K562 (cell line): ENCODE data around the gene PLEKHA8. TPM values are rescaled to one million over a fixed set of nuclear protein-coding genes. Genes with fewer than 3 reads are reported as not detected.

Experiments used
- CBFA2T3 ChIP-seq: fragments of 450-650 bp; IDR thresholded peaks from 2 replicates; pipeline ENCODE4 v1.6.1; 2017
- CBFB ChIP-seq: sonication (generic); formaldehyde crosslinking; IDR thresholded peaks from 2 replicates; pipeline ENCODE4 v1.4.0; 2020; ENCODE audit warnings: mild to moderate bottlenecking, missing genetic modification reagents
- MEF2A ChIP-seq: IDR thresholded peaks from 2 replicates; pipeline ENCODE4 v1.6.1; 2011; ENCODE audit warnings: low read depth, mild to moderate bottlenecking, low read length, moderate library complexity; ENCODE audit not compliant: control insufficient read depth
- MTA1 ChIP-seq: fragments of 450-650 bp; IDR thresholded peaks from 2 replicates; pipeline ENCODE4 v1.6.1; 2017; ENCODE audit warnings: borderline replicate concordance
- NCOR1 ChIP-seq: fragments of 450-650 bp; IDR thresholded peaks from 2 replicates; pipeline ENCODE4 v1.6.1; 2016; ENCODE audit warnings: mild to moderate bottlenecking, moderate library complexity
- NFIX ChIP-seq: fragments of 250-450 bp; sonication (Bioruptor Pico); IDR thresholded peaks from 2 replicates; pipeline ENCODE4 v1.4.0; 2020; ENCODE audit warnings: low read depth, mild to moderate bottlenecking, moderate library complexity
- PML ChIP-seq: IDR thresholded peaks from 2 replicates; pipeline ENCODE4 v1.6.1; 2012; ENCODE audit warnings: low read length, inconsistent platforms
- ZFP36 ChIP-seq: fragments of 150-350 bp; IDR thresholded peaks from 2 replicates; pipeline ENCODE4 v1.6.1; 2018; ENCODE audit warnings: low read length, low read depth; ENCODE audit not compliant: partially characterized antibody
- ZNF586 ChIP-seq: fragments of 450-650 bp; formaldehyde crosslinking; conservative IDR thresholded peaks from 2 replicates; pipeline ENCODE4 v1.4.0; 2020; ENCODE audit warnings: mild to moderate bottlenecking, moderate library complexity
- ZNF699 ChIP-seq: fragments of 250-450 bp; sonication (Bioruptor Pico); IDR thresholded peaks from 2 replicates; pipeline ENCODE4 v1.8.0; 2021; ENCODE audit warnings: mild to moderate bottlenecking, moderate library complexity; ENCODE audit not compliant: insufficient replicate concordance
- polyA plus RNA-seq, 8 experiments: library from polyadenylated mRNA; depleted of rRNA in 4 of 8; stranded (reverse) in 5 of 8; unstranded in 3 of 8; fragments of >200 nt; fragmentation: Nextera tagmentation in 2 of 8; fragmentation: Illumina TruSeq in 1 of 8; extraction: Ambion mirVana in 2 of 8; extraction: Trizol in 1 of 8; gene quantifications; 2 replicates each; pipeline versions ENCODE4 v1.2.1 to v1.2.3, GENCODE V29; 2011 to 2014; ENCODE audit warnings: inconsistent platforms in 1 of 8, missing spikeins in 1 of 8
- total RNA-seq, 7 experiments: library from RNA; depleted of rRNA in 6 of 7; stranded (reverse); fragments of >200 nt in 6 of 7; fragmentation: Illumina TruSeq in 2 of 7; extraction: Trizol in 2 of 7; gene quantifications; 2 replicates each; pipeline versions ENCODE4 v1.2.1 to v1.2.3, GENCODE V29; 2011 to 2021; ENCODE audit warnings: low replicate concordance in 1 of 7
- TF ChIP-seq, protein P1 (sequence below): fragments of 450-650 bp; IDR thresholded peaks from 2 replicates; pipeline ENCODE4 v1.6.1; 2016; ENCODE audit warnings: mild to moderate bottlenecking, moderate library complexity
- TF ChIP-seq, protein P2 (sequence below): sonication (generic); formaldehyde crosslinking; IDR thresholded peaks from 2 replicates; pipeline ENCODE4 v1.8.0; 2023; ENCODE audit warnings: mild to moderate bottlenecking, missing genetic modification reagents
- TF ChIP-seq, protein P3 (sequence below), 2 experiments: fragments of 450-650 bp in 1 of 2; sonication (generic) in 1 of 2; formaldehyde crosslinking; conservative IDR thresholded peaks; 2 replicates each; pipeline versions ENCODE4 v1.4.0 to v1.8.1; 2020 to 2022; ENCODE audit warnings: mild to moderate bottlenecking in 1 of 2, missing genetic modification reagents in 1 of 2

The PLEKHA8 gene
- total and polyA plus RNA-seq, 9 of the 15 experiments (the other 6 are each of a cell fraction or from before 2014, with no cell fraction given): 3.2 to 16.3 (median 11.8) TPM

DNA sequence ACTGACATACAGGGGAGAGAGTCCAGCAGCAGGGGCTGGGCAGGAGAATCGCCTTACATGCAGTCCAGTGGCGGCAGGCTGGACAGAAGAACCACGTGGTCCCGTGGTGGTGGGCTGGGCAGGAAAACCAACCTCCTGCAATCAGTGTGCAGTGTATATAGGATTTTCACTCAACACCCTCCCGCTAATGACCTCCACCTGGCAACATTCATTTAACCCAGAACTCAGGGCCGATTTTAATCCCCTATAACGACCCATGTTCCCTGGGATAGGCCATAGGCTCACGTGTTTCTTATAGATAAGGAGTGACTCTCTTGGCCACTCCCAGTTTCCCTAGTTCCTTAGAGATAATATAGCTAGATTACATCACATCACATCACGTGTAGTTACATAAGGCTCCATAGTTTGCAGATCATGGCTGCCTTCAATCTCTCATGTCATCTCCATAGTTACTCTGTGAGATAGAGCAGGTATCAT is 125.9 kb downstream of the PLEKHA8 start (continued):
- TF ChIP-seq, protein P1, sequence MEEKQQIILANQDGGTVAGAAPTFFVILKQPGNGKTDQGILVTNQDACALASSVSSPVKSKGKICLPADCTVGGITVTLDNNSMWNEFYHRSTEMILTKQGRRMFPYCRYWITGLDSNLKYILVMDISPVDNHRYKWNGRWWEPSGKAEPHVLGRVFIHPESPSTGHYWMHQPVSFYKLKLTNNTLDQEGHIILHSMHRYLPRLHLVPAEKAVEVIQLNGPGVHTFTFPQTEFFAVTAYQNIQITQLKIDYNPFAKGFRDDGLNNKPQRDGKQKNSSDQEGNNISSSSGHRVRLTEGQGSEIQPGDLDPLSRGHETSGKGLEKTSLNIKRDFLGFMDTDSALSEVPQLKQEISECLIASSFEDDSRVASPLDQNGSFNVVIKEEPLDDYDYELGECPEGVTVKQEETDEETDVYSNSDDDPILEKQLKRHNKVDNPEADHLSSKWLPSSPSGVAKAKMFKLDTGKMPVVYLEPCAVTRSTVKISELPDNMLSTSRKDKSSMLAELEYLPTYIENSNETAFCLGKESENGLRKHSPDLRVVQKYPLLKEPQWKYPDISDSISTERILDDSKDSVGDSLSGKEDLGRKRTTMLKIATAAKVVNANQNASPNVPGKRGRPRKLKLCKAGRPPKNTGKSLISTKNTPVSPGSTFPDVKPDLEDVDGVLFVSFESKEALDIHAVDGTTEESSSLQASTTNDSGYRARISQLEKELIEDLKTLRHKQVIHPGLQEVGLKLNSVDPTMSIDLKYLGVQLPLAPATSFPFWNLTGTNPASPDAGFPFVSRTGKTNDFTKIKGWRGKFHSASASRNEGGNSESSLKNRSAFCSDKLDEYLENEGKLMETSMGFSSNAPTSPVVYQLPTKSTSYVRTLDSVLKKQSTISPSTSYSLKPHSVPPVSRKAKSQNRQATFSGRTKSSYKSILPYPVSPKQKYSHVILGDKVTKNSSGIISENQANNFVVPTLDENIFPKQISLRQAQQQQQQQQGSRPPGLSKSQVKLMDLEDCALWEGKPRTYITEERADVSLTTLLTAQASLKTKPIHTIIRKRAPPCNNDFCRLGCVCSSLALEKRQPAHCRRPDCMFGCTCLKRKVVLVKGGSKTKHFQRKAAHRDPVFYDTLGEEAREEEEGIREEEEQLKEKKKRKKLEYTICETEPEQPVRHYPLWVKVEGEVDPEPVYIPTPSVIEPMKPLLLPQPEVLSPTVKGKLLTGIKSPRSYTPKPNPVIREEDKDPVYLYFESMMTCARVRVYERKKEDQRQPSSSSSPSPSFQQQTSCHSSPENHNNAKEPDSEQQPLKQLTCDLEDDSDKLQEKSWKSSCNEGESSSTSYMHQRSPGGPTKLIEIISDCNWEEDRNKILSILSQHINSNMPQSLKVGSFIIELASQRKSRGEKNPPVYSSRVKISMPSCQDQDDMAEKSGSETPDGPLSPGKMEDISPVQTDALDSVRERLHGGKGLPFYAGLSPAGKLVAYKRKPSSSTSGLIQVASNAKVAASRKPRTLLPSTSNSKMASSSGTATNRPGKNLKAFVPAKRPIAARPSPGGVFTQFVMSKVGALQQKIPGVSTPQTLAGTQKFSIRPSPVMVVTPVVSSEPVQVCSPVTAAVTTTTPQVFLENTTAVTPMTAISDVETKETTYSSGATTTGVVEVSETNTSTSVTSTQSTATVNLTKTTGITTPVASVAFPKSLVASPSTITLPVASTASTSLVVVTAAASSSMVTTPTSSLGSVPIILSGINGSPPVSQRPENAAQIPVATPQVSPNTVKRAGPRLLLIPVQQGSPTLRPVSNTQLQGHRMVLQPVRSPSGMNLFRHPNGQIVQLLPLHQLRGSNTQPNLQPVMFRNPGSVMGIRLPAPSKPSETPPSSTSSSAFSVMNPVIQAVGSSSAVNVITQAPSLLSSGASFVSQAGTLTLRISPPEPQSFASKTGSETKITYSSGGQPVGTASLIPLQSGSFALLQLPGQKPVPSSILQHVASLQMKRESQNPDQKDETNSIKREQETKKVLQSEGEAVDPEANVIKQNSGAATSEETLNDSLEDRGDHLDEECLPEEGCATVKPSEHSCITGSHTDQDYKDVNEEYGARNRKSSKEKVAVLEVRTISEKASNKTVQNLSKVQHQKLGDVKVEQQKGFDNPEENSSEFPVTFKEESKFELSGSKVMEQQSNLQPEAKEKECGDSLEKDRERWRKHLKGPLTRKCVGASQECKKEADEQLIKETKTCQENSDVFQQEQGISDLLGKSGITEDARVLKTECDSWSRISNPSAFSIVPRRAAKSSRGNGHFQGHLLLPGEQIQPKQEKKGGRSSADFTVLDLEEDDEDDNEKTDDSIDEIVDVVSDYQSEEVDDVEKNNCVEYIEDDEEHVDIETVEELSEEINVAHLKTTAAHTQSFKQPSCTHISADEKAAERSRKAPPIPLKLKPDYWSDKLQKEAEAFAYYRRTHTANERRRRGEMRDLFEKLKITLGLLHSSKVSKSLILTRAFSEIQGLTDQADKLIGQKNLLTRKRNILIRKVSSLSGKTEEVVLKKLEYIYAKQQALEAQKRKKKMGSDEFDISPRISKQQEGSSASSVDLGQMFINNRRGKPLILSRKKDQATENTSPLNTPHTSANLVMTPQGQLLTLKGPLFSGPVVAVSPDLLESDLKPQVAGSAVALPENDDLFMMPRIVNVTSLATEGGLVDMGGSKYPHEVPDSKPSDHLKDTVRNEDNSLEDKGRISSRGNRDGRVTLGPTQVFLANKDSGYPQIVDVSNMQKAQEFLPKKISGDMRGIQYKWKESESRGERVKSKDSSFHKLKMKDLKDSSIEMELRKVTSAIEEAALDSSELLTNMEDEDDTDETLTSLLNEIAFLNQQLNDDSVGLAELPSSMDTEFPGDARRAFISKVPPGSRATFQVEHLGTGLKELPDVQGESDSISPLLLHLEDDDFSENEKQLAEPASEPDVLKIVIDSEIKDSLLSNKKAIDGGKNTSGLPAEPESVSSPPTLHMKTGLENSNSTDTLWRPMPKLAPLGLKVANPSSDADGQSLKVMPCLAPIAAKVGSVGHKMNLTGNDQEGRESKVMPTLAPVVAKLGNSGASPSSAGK: peak; percentile 73
- no peak for TF ChIP-seq ZNF699 (CRISPR knock-in tag)
- TF ChIP-seq CBFA2T3: peak; percentile 90
- TF ChIP-seq ZFP36: no peak
- TF ChIP-seq, protein P2, sequence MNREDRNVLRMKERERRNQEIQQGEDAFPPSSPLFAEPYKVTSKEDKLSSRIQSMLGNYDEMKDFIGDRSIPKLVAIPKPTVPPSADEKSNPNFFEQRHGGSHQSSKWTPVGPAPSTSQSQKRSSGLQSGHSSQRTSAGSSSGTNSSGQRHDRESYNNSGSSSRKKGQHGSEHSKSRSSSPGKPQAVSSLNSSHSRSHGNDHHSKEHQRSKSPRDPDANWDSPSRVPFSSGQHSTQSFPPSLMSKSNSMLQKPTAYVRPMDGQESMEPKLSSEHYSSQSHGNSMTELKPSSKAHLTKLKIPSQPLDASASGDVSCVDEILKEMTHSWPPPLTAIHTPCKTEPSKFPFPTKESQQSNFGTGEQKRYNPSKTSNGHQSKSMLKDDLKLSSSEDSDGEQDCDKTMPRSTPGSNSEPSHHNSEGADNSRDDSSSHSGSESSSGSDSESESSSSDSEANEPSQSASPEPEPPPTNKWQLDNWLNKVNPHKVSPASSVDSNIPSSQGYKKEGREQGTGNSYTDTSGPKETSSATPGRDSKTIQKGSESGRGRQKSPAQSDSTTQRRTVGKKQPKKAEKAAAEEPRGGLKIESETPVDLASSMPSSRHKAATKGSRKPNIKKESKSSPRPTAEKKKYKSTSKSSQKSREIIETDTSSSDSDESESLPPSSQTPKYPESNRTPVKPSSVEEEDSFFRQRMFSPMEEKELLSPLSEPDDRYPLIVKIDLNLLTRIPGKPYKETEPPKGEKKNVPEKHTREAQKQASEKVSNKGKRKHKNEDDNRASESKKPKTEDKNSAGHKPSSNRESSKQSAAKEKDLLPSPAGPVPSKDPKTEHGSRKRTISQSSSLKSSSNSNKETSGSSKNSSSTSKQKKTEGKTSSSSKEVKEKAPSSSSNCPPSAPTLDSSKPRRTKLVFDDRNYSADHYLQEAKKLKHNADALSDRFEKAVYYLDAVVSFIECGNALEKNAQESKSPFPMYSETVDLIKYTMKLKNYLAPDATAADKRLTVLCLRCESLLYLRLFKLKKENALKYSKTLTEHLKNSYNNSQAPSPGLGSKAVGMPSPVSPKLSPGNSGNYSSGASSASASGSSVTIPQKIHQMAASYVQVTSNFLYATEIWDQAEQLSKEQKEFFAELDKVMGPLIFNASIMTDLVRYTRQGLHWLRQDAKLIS (CRISPR knock-in tag): 0 out of 2 replicates have a peak, but pooled peaks have one; percentile 30
- no peak for TF ChIP-seq MEF2A
- TF ChIP-seq NFIX (CRISPR knock-in tag): no peak
- TF ChIP-seq, protein P3, sequence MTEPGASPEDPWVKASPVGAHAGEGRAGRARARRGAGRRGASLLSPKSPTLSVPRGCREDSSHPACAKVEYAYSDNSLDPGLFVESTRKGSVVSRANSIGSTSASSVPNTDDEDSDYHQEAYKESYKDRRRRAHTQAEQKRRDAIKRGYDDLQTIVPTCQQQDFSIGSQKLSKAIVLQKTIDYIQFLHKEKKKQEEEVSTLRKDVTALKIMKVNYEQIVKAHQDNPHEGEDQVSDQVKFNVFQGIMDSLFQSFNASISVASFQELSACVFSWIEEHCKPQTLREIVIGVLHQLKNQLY (CRISPR knock-in tag; conservative IDR thresholded peaks at IDR 0.05): no peak
- peak; percentile 77 for TF ChIP-seq PML
- TF ChIP-seq CBFB (CRISPR knock-in tag): no peak
- peak; percentile 54; the same call in 1 of the 2 replicates for TF ChIP-seq MTA1
- TF ChIP-seq NCOR1: peak; percentile 73
- TF ChIP-seq ZNF586 (CRISPR knock-in tag): no peak
